Effector memory CD4-positive, alpha-beta T cell (primary cell): ENCODE data around the gene ZNF274.

Experiments
- DNase-seq, 3 donors: peaks; one replicate each; pipeline ENCODE4 v3.0.0-alpha.2; 2020
- H3K27ac ChIP-seq: 2 replicates; pipeline ENCODE4 v1.7.0; 2013; ENCODE audit warnings: mild to moderate bottlenecking, low read length, moderate library complexity; ENCODE audit not compliant: insufficient read depth, poor library complexity, severe bottlenecking
- H3K27me3 ChIP-seq: replicated peaks from 2 replicates; pipeline ENCODE4 v1.7.0; 2013; ENCODE audit warnings: mild to moderate bottlenecking, low read length; ENCODE audit not compliant: insufficient read depth, control insufficient read depth, poor library complexity, severe bottlenecking
- H3K36me3 ChIP-seq: 2 replicates; pipeline ENCODE4 v1.7.0; 2013; ENCODE audit warnings: mild to moderate bottlenecking, low read length, moderate library complexity; ENCODE audit not compliant: control insufficient read depth, insufficient read depth
- H3K4me1 ChIP-seq: 2 replicates; pipeline ENCODE4 v1.7.0; 2013; ENCODE audit warnings: low read length, mild to moderate bottlenecking; ENCODE audit not compliant: control insufficient read depth, insufficient read depth, poor library complexity, severe bottlenecking
- H3K4me3 ChIP-seq: 2 replicates; pipeline ENCODE4 v1.7.0; 2013; ENCODE audit warnings: low read length, low read depth, mild to moderate bottlenecking; ENCODE audit not compliant: insufficient read depth, poor library complexity, severe bottlenecking
- H3K9me3 ChIP-seq: 2 replicates; pipeline ENCODE4 v1.7.0; 2013; ENCODE audit warnings: mild to moderate bottlenecking, low read length, moderate library complexity; ENCODE audit not compliant: control insufficient read depth

The ZNF274 gene

DNA sequence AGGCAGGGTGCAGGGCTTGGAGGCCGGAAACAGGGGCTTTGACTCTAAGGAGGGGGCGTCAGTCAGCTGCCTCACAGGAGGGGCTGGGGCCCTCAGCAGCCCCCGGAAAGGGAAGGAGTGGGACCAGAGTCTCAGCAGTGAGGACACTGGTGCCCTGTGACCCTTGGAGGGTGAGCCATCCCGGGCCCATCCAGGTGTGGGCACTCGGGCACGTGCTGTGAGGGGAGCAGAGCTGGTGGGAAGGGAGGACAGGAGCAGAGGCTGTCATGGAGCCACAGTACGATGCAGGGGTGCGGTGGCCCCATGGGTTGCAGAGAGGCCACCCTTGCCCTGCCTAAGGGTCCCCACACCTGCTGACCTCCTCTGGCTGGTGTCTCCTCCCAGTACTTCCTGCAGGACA lies 26.7 kb downstream of the ZNF274 start:
- Histone ChIP-seq H3K36me3 (peaks cover 85% of the 10 kb centered on the region), H3K27ac (no peak overlapping the region), H3K4me3 (no peak overlapping the region), H3K27me3 (no peaks in the 10 kb centered on the region), H3K9me3 (peaks cover 100% of the 10 kb centered on the region), H3K4me1 (no peaks in the 10 kb centered on the region)
- DNase-seq, result no peak

DNA sequence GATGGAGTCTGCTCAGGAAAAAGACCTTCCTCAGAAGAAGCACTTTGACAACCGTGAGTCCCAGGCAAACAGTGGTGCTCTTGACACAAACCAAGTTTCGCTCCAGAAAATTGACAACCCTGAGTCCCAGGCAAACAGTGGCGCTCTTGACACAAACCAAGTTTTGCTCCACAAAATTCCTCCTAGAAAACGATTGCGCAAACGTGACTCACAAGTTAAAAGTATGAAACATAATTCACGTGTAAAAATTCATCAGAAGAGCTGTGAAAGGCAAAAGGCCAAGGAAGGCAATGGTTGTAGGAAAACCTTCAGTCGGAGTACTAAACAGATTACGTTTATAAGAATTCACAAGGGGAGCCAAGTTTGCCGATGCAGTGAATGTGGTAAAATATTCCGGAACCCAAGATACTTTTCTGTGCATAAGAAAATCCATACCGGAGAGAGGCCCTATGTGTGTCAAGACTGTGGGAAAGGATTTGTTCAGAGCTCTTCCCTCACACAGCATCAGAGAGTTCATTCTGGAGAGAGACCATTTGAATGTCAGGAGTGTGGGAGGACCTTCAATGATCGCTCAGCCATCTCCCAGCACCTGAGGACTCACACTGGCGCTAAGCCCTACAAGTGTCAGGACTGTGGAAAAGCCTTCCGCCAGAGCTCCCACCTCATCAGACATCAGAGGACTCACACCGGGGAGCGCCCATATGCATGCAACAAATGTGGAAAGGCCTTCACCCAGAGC lies 29.6 kb downstream of the ZNF274 start:
- no peak for DNase-seq
- H3K9me3 ChIP-seq, result peaks cover 89% of the 10 kb centered on the region
- no peak overlapping the region for H3K4me3 ChIP-seq
- H3K36me3 ChIP-seq, result peaks cover 56% of the 10 kb centered on the region
- H3K27ac ChIP-seq, result no peak overlapping the region
- no peaks in the 10 kb centered on the region for H3K4me1 ChIP-seq
- H3K27me3 ChIP-seq, result no peaks in the 10 kb centered on the region

DNA sequence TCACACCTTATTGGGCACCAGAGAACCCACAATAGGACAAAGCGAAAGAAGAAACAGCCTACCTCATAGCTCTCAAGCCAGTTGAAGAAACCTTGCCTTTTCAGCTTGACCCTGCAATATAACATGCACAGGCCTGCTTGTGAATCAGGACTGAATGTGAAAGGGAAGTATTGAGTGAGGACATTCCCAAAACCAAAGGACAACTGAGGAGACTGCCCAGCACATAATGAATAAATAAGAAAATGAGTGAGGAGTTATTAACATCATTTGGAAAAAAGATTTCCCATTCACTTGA lies 30.2 kb downstream of the ZNF274 start:
- Histone ChIP-seq H3K4me1 (no peaks in the 10 kb centered on the region), H3K4me3 (no peak overlapping the region), H3K36me3 (peaks cover 51% of the 10 kb centered on the region), H3K27me3 (no peaks in the 10 kb centered on the region), H3K9me3 (peaks cover 84% of the 10 kb centered on the region), H3K27ac (no peak overlapping the region)
- no peak for DNase-seq

DNA sequence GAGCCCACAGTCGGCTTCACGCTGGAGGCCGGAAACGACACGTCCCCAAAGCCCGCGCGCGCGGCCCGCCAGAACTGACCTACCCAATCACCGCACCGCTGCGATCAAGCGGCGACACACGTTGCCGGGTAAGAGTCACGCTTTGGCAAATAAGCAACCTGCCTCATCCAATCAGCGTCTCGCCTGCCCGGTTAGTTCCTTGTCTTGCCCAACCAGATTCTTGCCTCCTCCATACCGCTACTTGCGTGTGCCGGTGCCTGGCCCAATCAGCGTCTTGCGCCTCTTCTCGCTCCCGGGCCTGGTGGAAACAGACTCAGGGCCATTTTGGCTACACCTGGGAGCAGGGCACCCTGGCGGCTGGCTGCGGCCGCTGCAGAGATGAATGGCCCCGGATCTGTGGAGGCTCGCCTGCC lies 34.2 kb downstream of the ZNF274 start:
- Histone ChIP-seq H3K4me3 (no peak overlapping the region), H3K27me3 (no peaks in the 10 kb centered on the region), H3K36me3 (peaks cover 10% of the 10 kb centered on the region), H3K4me1 (no peaks in the 10 kb centered on the region), H3K27ac (no peak overlapping the region), H3K9me3 (peaks cover 44% of the 10 kb centered on the region)
- DNase-seq, result no peak

DNA sequence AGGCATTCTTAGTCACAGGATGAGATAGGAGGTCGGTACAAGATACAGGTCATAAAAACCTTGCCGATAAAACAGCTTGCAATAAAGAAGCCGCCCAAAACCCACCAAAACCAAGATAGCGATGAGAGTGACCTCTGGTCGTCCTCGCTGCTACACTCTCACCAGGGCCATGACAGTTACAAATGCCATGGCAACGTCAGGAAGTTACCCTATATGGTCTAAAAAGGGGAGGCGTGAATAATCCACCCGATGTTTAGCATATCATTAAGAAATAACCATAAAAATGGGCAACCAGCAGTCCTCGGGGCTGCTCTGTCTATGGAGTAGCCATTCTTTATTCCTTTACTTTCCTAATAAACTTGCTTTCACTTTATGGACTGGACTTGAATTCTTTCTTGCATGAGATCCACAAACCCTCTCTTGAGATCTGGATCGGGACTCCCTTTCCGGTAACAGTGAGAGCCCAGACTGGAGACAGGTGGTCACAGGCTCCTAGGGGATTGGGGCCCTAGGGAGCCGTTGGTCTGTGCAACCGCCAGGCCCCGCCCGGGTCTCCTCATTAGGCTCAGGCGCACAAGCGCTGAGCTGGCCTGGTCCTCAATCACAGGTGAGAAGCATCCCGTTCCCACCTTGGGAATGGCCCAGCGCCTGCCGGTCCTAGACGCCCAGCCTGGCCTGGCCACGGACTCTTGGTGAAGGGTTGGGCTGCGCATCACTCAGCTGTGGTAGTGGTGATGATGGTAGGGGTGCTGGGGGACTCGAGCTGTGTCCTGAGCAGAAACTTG lies 34.9 kb downstream of the ZNF274 start:
- Histone ChIP-seq H3K4me3 (no peak overlapping the region), H3K9me3 (peaks cover 37% of the 10 kb centered on the region), H3K27me3 (no peaks in the 10 kb centered on the region), H3K4me1 (no peaks in the 10 kb centered on the region), H3K27ac (no peak overlapping the region), H3K36me3 (peaks cover 3% of the 10 kb centered on the region)
- no peak for DNase-seq

DNA sequence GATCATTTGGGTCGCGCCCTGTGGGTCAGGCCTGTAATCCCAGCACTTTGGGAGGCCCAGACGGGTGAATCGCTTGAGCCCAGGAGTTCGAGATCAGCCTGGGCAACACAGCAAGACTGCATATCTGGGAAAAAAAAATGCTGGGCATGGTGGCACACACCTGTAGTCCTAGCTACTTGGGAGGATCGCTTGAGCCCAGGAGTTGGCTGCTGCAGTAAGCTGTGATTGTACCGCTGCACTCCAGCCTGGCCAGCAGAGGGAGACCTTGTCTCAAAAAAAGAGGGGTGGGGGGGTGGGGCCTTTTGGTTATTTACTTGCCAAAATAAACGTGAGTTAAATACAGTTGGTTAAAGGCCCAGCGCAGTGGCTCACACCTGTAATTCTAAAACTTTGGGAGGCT lies 36.0 kb downstream of the ZNF274 start:
- no peak overlapping the region for H3K4me3 ChIP-seq
- H3K27ac ChIP-seq, result no peak overlapping the region
- H3K36me3 ChIP-seq, result no peaks in the 10 kb centered on the region
- H3K27me3 ChIP-seq, result no peaks in the 10 kb centered on the region
- no peaks in the 10 kb centered on the region for H3K4me1 ChIP-seq
- peaks cover 26% of the 10 kb centered on the region for H3K9me3 ChIP-seq
- peak in 2 of 3 donors; percentile 9 to 23 for DNase-seq

DNA sequence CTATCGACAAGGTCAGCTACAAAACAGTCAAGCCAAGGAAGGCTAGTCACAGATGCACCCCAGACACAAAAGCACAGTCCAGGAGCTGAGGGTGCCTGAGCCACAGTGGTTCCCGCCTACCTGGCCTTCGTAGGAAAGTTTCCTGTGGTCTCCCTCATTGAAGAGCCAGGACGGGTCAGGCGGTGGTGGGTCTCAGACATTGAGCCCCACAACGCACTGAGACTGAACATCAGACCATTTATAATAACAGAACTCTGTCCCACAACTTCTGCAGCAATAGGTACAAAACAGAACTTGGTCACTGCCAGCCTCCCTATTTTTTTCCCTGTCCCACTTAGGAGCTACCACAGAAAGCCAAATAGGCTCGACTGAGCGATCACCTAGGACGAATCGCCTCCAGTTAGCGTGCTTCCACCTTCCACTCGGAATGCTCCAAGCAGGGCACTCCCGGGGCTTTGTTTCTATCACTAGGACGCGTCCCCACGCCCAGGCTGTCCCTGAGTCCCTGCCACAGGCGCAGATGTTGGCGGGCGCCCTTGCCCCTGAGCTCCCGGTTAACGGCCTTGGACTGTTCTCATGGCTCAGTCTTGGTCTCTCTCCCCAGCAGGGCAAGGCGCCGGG lies 45.2 kb downstream of the ZNF274 start:
- Histone ChIP-seq H3K27me3 (no peaks in the 10 kb centered on the region), H3K27ac (peak overlapping the region; percentile 43), H3K4me3 (peak overlapping the region; percentile 88), H3K9me3 (no peaks in the 10 kb centered on the region), H3K4me1 (peaks cover 8% of the 10 kb centered on the region), H3K36me3 (peaks cover 29% of the 10 kb centered on the region)
- no peak for DNase-seq

DNA sequence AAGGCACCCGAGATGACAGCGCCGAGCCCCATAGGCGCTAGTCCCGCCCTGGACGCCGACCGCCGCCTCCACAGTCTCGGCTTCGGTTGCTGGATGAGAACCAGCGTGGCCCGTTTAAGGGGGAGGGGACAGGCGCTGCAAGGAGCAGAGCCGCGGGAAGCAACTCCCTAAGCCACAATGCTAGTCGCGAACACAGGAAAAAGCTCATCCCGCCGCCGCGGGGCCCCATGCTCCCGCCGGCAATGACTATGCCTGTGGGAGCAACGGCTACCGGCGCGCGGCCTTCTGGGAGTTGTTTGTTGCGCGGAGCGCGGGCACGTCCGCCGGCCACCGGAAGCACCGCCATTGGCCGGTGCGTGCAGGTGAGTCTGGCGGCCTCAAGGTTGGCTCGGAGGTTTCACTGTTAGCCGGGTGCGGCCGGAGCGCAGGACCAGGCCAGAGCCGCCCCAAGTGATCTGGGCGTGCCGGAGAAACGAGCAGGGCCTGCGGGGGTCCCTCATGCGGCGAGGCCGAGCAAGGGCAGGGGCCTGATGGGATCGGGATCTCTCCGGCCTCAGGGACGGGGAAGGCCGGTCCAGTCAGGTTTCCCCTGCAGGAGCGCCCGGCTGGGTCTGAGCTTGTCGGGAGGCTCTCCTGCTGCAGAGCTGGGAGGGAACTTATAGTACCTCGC lies 45.9 kb downstream of the ZNF274 start, which contains the start of gene ZNF544:
ZNF544 (plus strand) TSS at position 330 of the 670 bp plus-strand sequence. CDS start 15,110 bp downstream, outside the sequence.
- H3K4me1 ChIP-seq, result peaks cover 8% of the 10 kb centered on the region
- peak within 1 kb of the TSS; percentile 88 for H3K4me3 ChIP-seq
- peak in 2 of 3 donors; percentile 9 to 28 for DNase-seq
- H3K27ac ChIP-seq, result peak within 1 kb of the TSS; percentile 43
- H3K9me3 ChIP-seq, result no peaks in the 10 kb centered on the region
- H3K27me3 ChIP-seq, result no peaks in the 10 kb centered on the region
- peaks cover 35% of the 10 kb centered on the region for H3K36me3 ChIP-seq

DNA sequence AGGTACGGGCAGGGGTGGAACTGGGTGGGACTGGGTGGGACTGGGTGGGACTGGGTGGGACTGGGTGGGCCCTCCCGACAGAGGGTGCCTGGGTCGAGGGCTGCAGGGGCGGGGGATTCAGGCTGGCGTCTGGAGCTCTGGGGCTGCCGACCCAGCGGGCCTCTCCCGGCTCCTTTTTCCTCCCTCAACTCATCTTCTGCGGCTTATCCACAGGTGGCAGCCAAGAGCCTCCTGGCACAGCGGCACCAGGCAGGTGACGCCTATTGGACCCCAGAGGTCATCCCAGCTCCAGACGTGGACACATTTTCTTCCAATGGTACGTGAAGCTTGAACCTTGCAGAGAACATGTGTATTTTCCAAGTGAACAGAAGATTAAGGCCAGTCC lies 46.4 kb downstream of the ZNF274 start:
- DNase-seq, result no peak
- Histone ChIP-seq H3K9me3 (no peaks in the 10 kb centered on the region), H3K27me3 (no peaks in the 10 kb centered on the region), H3K4me3 (peak overlapping the region; percentile 88), H3K36me3 (peaks cover 39% of the 10 kb centered on the region), H3K27ac (peak overlapping the region; percentile 43), H3K4me1 (peaks cover 8% of the 10 kb centered on the region)
